HG03135 (cell line): Measurements from ENCODE around the gene ZNRF2.
"Not testable (repeated sequence)": the region's sequence is repeated elsewhere in the genome, so short reads cannot be mapped to it uniquely, and the experiment has no call there.

Experiments
- ATAC-seq: cut with Tn5 transposase; IDR thresholded peaks from one replicate; pipeline ENCODE4 v1.9.1; 2021; ENCODE audit warnings: mild to moderate bottlenecking, moderate library complexity; ENCODE audit not compliant: unreplicated experiment

Gene ZNRF2

DNA sequence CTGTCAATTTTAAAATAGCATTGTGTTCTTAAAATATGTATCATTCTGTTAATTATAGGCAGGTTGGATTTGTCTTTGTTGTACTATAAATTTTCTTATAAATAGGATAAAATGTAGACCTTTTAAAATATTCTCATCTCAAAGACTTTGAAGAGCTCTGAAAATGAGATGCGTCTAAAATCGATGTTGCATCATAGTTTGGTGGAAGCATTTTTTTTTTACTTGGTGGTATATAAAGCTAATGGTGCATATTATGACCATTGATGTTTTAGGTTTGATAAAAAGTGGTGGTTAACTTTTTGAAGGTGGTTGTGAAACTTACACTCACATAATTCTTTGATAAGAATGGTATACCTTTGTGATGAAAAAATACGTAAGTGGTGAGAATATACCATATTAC lies 69.1 kb downstream of the ZNRF2 start:
- ATAC-seq = no peak

DNA sequence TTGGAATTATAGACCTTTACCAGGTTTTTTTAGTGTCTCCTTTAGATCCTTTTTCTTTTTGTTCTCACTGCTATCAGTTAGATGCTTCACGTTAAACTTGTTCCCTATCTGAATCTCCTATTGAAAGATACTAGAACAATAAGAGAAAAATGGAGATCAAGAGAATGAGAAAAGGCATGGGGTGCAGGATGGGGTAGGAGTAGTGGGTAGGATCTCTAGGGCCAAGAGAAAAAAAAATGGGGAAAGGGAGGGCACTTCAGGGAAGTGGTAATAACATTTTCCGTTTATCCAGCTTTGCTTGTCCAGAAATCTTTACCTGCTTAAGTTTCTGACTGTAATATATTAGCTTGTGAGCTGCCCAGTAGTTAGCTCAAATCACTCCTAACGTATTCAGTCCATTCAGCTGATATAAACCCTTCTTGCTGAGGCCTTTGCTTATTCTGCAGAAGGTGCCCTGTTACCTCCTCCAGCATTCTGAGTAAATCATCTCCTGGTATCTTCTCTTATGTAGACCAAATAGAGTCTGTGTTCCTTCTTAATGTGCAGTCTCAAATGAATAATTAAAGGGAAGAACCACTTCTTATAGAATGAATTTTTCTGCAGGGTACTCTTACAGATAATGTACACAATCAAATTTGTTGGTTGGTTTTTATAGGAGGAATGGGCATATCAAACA lies 69.7 kb downstream of the ZNRF2 start:
- ATAC-seq = no peak

DNA sequence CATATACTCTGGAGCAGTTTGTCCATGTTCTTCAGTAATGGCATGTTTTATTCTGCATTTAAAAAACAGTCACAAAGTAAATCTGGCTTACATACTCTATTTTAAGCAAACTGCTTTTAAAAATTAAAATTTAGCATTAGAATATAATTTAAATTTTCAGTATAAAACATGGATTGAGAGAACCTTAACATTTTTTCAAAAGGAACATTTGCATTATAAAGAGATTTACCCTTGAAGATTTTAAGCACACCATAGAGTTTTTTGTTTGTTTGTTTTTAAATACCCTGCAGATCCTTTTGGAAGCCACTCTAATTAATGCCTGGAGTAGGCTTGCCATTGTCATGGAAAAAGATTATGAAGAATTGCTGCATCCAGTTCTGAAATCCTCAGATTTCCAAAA lies 70.4 kb downstream of the ZNRF2 start:
- no peak for ATAC-seq

DNA sequence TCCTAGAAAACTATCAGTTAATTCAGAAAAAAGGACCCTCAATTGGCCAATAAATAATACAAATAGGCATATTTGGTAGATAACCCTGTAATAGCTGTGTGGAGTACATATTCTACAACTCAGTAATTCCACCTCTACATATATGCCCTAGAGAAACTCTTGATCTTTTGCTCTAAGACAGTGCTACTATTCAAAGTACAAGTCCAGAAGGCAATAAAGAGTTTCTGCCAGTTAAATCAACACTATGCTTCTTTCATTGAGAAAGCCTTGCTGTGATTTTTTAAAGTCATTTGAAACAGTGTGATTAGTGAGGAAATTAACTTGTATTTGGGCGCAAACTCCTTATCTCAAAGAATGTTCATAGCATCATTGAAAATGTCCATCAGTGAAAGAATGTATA lies 75.6 kb downstream of the ZNRF2 start:
- ATAC-seq = no peak

DNA sequence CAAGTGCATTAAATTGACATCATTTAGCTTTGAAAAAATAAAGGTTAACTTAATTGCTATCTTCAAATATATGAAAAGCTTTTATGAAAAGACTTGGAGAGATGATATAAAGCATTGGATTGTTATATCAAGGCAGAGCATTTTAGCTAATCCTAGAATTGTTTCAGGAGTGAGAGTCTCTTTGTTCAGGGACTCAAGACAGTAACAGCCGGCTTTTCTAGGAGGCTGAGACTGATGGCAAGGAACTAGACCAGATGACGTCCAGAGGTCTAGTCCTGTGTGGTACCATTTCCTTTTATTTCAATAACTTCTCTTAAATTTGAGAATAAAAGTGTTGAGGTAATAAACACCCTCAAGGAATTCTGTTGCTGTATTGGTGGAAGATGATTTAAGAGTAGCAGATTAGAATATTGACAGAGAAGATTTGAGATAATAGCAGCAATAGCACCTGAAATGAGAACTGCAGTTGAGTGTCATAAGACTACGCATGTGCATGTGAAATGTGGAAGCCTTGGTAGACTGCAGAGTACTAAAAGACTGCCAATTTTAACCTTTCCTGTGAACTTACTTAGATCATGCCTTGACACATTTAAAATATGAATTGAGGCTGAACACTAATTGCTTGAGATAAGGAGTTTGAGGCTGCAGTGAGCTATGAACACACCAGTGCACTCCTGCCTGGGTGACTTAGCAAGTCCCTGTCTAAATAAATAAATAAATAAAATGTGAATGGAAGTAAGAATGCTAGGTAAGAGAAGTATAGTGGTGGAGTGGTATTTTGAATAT lies 79.6 kb downstream of the ZNRF2 start:
- ATAC-seq = no peak

DNA sequence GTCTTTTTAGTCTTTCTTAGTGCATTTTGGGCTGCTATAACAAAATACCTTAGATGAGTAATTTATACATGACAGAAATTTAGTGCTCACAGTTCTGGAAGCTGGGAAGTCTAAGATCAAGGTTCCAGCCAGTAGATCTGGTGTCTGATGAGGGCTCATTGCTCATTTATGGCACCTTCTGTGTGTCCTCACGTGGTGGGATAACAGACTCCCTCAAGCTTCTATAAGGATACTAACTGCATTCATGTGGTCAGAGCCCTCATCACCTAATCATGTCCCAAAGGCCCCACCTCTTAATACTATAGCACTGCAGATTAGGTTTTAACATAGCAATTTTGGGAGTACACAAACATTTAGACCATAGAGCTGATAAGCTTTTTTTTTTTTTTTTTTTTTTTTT lies 80.4 kb downstream of the ZNRF2 start:
- ATAC-seq = no peak

DNA sequence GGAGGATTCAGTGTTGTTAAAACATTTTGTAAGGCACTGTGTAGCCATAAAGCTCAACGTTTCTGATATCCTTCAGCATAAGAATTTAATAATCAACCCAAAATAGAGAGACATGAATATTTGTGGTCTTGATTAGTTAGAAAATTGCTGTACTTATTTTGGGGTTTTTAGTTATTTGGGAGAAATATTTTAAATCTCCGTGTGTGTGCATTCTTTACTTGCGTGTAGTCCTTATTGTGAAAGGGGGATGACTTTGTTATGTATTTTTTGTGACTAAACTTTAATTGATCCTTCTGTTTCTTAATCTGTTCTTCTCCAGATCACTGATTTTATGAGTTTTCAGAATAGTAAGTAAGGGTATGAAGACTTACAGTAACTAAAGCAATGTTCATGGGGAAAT lies 81.2 kb downstream of the ZNRF2 start:
- no peak for ATAC-seq

DNA sequence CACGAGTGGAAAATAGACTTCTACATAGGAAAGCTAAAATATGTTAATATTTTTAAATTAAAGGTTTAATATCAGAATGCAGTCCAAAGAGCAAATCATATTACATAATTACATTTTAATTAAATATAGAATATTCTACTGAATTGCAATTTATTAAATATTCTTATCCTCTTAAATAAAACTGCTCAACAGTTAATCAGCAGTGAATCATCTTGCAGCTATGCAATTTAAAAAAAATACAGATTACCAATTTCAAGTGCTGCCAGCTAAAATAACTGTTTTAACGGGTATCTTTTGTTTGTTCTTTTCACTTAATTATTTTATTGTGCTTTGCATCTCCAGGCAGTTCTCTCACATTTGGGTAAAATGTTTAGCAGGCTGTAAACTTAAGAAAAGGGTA lies 82.2 kb downstream of the ZNRF2 start:
- ATAC-seq = no peak

DNA sequence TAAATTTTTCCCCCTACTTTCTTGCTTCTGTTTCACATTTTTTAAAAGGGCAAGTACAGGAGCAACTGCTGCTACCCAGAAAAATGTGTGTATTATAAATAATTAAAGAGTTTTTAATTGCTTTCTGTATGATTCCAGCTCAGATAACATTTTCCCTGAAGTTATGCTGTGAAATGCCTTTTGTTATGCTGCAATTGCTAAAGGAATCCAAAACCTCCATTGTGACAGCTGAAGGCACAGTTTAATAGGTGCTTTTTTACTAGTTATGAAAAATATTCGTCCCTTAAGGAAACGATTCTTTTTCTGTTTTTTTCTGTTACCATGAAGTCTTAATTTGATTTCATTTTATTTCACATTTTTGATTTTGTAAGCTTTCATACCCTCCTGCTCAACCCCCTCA lies 83.2 kb downstream of the ZNRF2 start:
- no peak for ATAC-seq

DNA sequence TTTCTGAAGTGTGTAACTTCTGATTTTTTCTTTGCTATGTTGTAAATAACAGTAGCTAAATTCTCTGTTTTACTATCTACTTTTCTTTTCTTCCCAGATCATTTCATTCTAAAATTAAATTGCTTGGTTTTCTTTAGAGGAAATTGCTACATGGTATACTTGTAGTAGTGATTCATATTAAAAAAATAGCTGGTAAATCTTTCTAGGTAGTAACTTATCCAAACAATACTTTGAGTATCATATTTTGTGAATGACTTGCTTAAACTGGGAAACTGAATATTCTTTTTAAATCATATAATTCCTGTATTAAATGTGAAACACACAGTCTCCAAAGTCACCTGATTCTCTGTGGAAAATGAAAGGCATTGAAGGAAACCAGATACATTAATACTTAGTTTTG lies 85.5 kb downstream of the ZNRF2 start:
- ATAC-seq = no peak

DNA sequence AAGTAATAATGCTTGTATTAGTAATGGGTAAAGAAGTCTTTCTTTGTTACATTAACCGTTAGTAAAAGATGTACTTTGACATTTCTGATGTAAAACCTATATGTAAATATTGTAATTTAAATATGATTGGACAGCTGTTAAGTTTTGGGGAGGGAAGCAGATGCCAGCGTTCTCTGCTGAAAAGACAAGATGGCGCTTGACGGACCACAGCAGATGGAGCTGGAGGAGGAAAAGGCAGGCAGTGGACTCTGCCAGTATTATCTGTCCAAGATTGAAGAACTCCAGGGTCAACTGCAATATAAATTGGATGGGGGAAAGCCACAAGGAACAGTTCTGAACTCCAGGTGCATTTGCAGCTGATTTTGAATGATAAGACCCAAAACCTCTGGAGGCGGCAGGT lies 86.9 kb downstream of the ZNRF2 start:
- ATAC-seq = no peak

DNA sequence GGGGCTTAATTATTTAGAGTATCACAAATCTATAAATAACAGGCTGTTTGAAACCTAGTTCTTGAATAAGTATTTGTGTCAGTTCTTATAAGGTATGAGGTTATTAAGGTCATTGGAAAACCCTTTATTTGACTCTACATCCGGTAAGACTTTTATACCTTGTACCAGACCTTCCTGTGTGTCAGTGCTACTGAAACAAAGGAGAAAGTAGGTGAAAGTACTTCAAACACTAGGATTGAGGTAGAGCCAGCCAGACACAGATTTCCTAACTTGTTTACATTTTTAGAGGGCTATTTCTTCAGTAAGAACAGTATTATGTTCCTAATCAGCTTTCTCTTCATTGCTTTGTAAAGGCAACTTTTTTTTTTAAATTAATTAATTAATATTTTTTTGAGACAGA lies 93.9 kb downstream of the ZNRF2 start:
- ATAC-seq = no peak

DNA sequence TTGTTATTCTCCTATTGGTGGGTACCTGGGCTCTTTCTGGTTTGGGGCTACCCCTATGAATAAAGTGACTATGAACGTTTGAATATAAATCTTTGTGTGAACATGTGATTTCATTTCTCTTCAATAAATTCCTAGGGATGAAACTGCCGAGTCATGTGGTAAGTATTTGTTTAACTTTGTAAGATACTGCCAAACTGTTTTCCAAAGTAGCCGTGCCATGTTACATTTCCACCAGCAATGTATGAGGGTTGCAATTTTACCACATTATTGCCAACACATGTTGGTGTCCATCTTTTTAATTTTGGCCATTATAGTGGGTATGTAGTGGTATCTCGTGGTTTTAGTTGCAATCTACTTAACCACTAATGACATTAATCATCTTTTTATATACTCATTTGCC lies 94.7 kb downstream of the ZNRF2 start:
- no peak for ATAC-seq

DNA sequence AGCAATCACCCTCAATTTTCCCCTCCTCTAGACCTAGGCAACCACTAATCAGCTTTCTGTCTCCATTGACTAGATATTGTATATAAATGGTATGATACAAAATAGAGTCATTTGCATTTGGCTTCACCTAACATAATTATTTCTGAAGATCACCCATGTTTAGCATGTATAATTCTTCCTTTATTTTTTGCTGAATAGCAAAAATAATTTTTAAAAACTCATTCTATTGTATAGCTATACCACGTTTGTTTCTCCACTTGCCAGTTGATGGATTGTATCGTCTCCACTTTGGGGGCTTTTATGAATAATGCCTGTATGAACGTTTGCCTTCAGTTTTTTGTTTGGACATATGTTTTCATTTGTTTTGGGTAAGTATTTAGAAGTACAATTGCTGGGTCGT lies 95.3 kb downstream of the ZNRF2 start:
- ATAC-seq = no peak

DNA sequence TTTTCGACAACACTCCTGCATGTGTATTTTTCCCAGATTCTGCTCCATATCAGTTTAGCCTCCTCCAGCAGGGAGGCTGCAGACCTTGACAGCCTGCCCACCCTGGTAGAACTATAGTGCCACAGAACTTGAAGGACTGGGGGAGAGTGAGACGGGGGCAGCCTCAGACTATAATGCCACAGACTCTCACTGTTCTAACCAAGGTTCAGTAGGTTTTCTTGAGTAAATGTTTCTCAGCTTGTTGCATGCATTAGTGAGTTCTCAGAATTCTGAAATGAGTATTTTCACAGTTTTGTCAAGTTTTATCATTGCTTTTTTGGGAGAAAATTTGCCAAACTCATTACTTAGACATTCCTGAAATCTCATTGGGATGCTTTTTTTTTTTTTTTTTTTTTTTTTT lies 95.9 kb downstream of the ZNRF2 start:
- ATAC-seq = no peak

DNA sequence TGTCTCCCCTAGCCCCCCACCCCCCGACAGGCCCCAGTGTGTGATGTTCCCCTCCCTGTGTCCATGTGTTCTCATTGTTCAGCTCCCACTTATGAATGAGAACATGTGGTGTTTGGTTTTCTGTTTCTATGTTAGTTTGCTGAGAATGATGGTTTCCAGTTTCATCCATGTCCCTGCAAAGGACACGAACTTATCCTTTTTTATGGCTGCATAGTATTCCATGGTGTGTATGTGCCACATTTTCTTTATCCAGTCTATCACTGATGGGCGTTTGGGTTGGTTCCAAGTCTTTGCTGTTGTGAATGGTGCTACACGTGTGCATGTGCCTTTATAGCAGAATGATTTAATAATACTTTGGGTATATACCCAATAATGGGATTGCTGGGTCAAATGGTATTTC lies 96.4 kb downstream of the ZNRF2 start:
- ATAC-seq = not testable (repeated sequence)

DNA sequence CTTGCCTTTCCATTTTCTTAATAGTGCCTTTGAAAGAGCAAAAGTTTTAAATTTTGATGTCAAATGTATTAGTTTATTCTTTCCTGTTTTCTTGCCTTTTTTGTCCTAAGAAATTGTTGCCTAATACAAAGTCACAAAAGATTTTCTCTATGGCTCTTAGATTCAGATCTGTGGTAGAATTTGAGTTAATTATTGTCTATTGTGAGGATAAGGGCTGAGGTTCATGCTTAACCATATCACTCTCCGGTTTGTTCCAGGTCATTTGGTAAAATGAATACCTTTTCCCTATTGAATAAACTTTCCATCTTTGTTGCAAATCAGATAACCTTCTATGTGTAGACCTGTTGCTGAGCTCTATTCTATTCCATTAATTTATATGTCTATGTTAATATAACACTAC lies 98.2 kb downstream of the ZNRF2 start:
- ATAC-seq = no peak

DNA sequence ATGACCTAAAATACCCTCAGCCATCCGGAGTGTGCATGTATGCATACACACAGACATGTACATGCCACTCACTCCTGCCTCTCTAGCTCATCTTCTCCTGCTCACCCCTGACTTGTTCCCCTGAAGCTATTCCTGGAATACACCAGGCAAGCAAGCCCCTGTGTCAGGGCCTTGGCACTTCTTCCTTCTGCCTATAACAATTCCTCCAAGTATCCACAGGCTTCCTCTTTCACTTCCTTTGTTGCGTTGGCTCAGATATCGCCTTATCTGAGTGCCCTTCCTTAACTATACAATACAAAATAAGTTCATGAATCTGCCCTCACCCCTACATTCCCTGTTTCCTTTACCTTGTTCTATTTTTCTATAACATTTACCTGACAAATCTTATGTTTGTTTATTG lies 105.4 kb downstream of the ZNRF2 start:
- ATAC-seq = no peak

DNA sequence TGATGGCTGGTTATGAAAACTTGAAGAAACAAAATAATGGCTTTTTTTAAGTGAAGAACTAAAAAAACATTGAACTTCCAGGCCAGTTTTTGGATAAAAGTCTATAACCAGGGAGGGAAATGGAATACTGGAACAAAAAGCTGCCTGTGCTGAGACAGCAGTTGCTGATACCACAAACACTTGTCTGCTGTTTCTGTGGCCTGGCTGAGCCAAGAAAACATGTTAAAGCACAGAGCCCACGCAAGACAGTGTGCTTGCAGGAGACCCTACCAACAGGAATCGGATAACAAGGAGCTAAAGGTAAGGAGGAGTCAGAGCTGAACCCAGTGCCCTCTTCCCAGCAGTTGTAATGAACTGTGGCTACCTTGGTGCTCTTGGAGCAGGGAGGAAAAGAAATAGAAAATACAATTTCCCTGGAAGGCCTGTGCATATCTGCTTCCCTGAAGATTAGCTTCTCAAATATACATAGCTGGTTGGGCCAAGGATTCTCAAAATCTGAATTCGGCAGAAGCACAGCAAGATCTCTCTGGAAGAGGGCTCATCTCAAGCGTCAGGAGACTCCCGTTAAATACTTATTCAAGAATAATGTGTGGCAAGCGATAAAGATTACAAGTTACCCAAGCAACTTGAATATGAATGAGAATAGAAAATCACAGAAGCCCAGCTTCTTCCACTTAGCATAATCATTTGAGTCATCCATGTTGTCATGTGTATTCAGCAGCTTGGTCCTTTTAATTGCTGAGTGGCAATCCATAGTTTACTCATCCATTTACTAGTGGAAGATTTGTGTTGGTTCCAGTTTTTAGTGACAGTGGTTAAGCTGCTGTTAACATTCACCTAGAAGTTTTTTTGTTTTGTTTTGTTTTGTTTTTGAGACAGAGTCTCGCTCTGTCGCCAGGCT lies 106.6 kb downstream of the ZNRF2 start:
- ATAC-seq = no peak

DNA sequence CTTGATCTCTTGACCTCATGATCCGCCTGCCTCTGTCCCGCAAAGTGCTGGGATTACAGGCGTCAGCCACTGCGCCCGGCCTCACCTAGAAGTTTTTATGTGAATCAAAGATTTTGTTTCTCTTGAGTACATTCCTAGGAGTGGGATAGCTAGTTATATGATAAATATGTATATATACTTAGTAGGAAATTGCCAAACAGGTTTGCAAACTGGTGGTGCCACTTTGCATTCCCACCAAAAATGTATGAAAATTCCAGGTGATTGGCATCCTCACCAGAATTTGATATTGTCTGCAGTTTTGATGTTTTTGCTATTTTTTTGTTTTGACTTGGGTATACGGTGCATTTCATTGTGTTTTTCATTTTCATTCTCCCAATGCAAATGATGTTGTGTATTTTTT lies 107.4 kb downstream of the ZNRF2 start:
- no peak for ATAC-seq

DNA sequence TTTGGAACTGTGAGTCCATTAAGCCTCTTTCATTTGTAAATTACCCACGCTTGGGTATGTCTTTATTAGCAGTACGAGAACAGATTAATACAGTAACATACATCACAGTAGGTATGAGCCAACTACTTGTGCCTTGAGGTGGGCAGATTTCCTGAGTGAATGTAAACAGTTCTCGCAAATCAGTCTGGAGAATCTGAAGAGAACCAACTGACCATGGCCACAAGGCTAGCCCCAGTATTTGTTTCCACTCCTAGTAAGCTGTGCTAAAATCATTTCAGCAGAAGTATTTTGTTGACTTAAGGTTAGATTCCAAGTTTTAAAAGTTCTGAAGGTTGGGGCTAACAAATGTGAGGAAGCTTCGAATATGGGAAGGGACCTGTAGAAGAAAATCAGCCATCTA lies 111.3 kb downstream of the ZNRF2 start:
- no peak for ATAC-seq

DNA sequence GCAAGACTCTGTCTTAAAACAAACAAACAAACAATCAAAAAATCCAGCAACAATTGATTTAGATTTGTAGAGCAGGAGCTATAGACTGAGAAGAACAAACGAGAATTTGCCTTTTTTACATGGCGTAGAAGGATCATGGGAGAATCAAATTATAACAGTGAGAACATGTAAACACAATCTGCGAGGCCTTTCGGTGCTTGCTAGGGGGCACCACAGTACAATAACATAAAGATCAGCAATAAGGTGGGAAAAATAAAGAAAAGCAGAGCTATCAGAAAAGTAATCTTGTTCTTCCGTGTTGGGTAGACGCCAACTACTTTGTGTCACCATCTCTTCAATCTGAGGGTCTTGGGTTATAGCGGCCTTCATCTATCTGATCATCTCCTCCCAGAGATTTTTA lies 112.0 kb downstream of the ZNRF2 start:
- no peak for ATAC-seq
